ENCODE data around the gene G2E3.

DNA sequence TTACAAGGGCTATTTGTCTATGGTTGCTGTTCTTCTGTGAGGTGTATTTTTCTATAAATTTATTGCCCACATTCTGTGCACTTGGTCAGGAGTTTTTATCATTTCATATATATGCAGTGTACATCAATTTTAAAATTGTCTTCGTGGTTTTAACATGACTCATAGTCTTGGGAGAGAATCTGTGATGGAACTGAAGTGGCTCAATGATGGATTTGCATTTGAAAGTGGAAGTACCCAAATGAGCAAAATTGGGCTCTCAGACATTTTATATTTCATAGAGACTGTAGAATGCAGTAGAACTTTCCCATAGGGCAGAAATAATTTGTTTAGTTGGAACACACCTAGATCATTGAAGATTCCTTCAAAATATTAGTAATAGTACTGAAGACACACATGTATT lies 61.2 kb downstream of the G2E3 start:
- TF ChIP-seq RAD21 (IDR thresholded peaks at IDR 0.05) (no peak), EGR1 (IDR thresholded peaks at IDR 0.05; ENCODE audit: low read depth in 2 of 2) (no peak), GABPA (IDR thresholded peaks at IDR 0.05 in 1 of 2, conservative IDR thresholded peaks at IDR 0.05 in 1 of 2) (no peak), JUND (IDR thresholded peaks at IDR 0.05) (no peak), TAF1 (conservative IDR thresholded peaks at IDR 0.05) (no peak), YY1 (IDR thresholded peaks at IDR 0.05) (no peak), HNF4A (conservative IDR thresholded peaks at IDR 0.05) (no peak)
- TF ChIP-seq, protein P1, sequence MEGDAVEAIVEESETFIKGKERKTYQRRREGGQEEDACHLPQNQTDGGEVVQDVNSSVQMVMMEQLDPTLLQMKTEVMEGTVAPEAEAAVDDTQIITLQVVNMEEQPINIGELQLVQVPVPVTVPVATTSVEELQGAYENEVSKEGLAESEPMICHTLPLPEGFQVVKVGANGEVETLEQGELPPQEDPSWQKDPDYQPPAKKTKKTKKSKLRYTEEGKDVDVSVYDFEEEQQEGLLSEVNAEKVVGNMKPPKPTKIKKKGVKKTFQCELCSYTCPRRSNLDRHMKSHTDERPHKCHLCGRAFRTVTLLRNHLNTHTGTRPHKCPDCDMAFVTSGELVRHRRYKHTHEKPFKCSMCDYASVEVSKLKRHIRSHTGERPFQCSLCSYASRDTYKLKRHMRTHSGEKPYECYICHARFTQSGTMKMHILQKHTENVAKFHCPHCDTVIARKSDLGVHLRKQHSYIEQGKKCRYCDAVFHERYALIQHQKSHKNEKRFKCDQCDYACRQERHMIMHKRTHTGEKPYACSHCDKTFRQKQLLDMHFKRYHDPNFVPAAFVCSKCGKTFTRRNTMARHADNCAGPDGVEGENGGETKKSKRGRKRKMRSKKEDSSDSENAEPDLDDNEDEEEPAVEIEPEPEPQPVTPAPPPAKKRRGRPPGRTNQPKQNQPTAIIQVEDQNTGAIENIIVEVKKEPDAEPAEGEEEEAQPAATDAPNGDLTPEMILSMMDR (IDR thresholded peaks at IDR 0.05; ENCODE audit: low read depth, low read length, missing input control) = no peak
- TF ChIP-seq, protein P2, sequence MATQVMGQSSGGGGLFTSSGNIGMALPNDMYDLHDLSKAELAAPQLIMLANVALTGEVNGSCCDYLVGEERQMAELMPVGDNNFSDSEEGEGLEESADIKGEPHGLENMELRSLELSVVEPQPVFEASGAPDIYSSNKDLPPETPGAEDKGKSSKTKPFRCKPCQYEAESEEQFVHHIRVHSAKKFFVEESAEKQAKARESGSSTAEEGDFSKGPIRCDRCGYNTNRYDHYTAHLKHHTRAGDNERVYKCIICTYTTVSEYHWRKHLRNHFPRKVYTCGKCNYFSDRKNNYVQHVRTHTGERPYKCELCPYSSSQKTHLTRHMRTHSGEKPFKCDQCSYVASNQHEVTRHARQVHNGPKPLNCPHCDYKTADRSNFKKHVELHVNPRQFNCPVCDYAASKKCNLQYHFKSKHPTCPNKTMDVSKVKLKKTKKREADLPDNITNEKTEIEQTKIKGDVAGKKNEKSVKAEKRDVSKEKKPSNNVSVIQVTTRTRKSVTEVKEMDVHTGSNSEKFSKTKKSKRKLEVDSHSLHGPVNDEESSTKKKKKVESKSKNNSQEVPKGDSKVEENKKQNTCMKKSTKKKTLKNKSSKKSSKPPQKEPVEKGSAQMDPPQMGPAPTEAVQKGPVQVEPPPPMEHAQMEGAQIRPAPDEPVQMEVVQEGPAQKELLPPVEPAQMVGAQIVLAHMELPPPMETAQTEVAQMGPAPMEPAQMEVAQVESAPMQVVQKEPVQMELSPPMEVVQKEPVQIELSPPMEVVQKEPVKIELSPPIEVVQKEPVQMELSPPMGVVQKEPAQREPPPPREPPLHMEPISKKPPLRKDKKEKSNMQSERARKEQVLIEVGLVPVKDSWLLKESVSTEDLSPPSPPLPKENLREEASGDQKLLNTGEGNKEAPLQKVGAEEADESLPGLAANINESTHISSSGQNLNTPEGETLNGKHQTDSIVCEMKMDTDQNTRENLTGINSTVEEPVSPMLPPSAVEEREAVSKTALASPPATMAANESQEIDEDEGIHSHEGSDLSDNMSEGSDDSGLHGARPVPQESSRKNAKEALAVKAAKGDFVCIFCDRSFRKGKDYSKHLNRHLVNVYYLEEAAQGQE (IDR thresholded peaks at IDR 0.05) = no peak
- TF ChIP-seq, protein P3, sequence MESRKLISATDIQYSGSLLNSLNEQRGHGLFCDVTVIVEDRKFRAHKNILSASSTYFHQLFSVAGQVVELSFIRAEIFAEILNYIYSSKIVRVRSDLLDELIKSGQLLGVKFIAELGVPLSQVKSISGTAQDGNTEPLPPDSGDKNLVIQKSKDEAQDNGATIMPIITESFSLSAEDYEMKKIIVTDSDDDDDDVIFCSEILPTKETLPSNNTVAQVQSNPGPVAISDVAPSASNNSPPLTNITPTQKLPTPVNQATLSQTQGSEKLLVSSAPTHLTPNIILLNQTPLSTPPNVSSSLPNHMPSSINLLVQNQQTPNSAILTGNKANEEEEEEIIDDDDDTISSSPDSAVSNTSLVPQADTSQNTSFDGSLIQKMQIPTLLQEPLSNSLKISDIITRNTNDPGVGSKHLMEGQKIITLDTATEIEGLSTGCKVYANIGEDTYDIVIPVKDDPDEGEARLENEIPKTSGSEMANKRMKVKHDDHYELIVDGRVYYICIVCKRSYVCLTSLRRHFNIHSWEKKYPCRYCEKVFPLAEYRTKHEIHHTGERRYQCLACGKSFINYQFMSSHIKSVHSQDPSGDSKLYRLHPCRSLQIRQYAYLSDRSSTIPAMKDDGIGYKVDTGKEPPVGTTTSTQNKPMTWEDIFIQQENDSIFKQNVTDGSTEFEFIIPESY (IDR thresholded peaks at IDR 0.05) = no peak
- TF ChIP-seq, protein P4, sequence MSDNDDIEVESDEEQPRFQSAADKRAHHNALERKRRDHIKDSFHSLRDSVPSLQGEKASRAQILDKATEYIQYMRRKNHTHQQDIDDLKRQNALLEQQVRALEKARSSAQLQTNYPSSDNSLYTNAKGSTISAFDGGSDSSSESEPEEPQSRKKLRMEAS (IDR thresholded peaks at IDR 0.05) = no peak
- TF ChIP-seq, protein P5, sequence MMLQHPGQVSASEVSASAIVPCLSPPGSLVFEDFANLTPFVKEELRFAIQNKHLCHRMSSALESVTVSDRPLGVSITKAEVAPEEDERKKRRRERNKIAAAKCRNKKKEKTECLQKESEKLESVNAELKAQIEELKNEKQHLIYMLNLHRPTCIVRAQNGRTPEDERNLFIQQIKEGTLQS (IDR thresholded peaks at IDR 0.05) = no peak
